ENCODE data around the gene TTC33. TPM values are rescaled to one million over a fixed set of nuclear protein-coding genes. Genes with fewer than 3 reads are reported as not detected.

The TTC33 gene
- total RNA-seq, 2 donors from 2014 or later = 10.6 to 19.8 TPM

DNA sequence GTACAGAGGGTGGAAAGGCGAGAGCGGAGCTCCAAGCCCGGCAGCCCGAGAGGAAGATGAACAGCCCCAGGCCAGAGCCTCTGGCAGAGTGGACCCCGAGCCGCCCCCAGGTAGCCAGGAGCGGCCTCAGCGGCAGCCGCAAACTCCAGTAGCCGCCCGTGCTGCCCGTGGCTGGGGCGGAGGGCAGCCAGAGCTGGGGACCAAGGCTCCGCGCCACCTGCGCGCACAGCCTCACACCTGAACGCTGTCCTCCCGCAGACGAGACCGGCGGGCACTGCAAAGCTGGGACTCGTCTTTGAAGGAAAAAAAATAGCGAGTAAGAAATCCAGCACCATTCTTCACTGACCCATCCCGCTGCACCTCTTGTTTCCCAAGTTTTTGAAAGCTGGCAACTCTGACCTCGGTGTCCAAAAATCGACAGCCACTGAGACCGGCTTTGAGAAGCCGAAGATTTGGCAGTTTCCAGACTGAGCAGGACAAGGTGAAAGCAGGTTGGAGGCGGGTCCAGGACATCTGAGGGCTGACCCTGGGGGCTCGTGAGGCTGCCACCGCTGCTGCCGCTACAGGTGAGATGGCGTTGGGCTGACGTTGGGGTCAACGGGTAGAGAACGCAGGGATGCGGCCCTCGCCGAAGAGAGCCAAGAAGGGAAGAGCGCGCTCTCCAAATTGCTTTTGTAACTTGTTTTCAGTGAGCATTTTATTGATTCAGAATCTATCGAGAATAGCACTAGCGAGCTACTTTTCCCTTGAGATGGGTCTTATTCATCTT is 75.7 kb downstream of the TTC33 start, which contains the start of gene PTGER4:
PTGER4 (plus strand) TSS at position 3 of the 769 bp plus-strand sequence. CDS start 1,079 bp downstream, outside the sequence.
- Histone ChIP-seq H3K4me3 (peak within 1 kb of the TSS; percentile 63), H3K27me3 (no peaks in the 10 kb centered on the region), H3K4me1 (no peaks in the 10 kb centered on the region), H3K9me3 (no peaks in the 10 kb centered on the region), H3K9ac (ENCODE audit: low read depth in 2 of 2, low read length in 2 of 2) (peak within 1 kb of the TSS; percentile 95 to 98), H3K27ac (peak within 1 kb of the TSS; percentile 95), H3K36me3 (no peaks in the 10 kb centered on the region)
- TF ChIP-seq, protein P1, sequence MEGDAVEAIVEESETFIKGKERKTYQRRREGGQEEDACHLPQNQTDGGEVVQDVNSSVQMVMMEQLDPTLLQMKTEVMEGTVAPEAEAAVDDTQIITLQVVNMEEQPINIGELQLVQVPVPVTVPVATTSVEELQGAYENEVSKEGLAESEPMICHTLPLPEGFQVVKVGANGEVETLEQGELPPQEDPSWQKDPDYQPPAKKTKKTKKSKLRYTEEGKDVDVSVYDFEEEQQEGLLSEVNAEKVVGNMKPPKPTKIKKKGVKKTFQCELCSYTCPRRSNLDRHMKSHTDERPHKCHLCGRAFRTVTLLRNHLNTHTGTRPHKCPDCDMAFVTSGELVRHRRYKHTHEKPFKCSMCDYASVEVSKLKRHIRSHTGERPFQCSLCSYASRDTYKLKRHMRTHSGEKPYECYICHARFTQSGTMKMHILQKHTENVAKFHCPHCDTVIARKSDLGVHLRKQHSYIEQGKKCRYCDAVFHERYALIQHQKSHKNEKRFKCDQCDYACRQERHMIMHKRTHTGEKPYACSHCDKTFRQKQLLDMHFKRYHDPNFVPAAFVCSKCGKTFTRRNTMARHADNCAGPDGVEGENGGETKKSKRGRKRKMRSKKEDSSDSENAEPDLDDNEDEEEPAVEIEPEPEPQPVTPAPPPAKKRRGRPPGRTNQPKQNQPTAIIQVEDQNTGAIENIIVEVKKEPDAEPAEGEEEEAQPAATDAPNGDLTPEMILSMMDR (IDR thresholded peaks at IDR 0.05) = no peak
- intact Hi-C loops (cut with DNase I) = loop anchor here (5.0 to 10.0 kb wide), 2 partner anchors 655 to 968 kb away; no protein-coding TSS in a partner anchor
- peak; percentile 53 for DNase-seq

DNA sequence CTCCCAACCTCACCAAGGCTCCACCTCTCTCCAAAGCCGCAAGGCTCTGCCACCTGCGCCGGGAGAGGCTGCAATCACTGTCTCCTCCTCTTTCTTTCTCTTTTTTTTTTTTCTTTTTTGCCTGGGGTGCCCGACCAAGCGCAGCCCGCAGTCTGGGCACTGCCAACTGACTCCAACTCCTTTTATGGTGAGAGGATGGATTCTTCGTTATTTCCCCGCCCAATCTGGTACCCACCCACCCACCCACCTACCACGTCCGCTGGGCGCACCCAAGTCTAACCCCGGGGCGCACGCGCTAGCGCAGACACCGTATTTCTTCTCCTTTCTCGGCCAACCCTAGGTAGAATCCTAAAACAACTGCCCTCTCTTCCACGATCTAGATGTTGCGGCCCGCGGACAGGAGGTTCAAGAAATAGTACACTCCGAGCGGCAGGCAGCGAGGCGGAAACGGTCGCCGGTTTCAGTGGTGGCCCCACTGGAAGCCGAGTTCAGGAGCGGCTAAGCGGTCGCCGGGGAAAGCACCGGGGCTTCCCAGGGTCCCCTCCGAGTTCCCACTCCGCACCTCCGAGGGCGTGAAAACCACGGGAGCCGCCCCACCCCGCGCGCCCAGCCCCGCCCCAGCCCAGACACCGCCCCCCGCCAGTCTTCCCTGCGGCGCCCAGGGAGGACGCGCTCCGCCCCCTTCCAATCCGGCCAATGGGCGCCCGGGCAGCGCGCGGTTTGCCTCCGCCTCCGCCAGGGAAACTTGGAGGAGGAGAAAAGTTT is 76.4 kb downstream of the TTC33 start:
- peak overlapping the region; percentile 63 for H3K4me3 ChIP-seq
- peak overlapping the region; percentile 95 to 98 for H3K9ac ChIP-seq (ENCODE audit: low read depth in 2 of 2, low read length in 2 of 2)
- DNase-seq = peak; percentile 98
- H3K27me3 ChIP-seq = no peaks in the 10 kb centered on the region
- TF ChIP-seq, protein P1 (IDR thresholded peaks at IDR 0.05) = no peak
- intact Hi-C loops (cut with DNase I) = no loop called here
- no peaks in the 10 kb centered on the region for H3K9me3 ChIP-seq
- H3K36me3 ChIP-seq = no peaks in the 10 kb centered on the region
- H3K4me1 ChIP-seq = no peaks in the 10 kb centered on the region
- peak overlapping the region; percentile 95 for H3K27ac ChIP-seq

DNA sequence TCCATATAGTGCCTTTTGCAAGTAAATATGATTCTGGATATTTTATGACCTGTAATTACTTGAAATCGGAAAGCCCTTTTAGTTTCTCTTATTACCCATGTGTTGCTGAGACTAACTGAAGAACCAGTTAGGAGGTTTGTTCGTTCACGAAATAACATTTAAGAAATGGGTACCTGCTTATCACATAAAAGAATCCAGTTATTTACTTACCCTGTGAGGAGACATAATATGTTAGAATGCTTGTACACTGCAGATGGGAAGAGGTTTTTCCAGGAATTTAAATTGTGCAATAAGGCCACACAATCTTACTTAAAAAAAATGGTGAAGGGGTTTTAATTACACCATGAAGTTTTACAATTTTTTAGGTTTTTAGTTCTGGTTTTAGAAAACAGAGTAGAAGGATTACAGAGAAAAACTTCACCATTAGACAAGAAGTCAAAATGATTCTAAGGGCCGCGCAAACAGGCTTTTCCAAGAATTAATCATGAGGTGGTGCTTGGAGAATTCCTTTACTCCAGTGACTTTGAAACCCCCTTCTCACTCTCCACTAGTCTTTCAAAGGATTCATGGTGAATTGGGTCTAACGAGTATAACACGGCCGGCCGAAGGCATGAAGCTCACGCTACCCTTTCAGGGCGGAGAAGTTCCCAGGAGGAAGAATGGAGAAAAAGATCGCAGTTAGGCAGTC is 77.2 kb downstream of the TTC33 start:
- Histone ChIP-seq H3K9ac (ENCODE audit: low read depth in 2 of 2, low read length in 2 of 2) (peak overlapping the region; percentile 65 to 98), H3K4me3 (peak overlapping the region; percentile 63), H3K9me3 (no peaks in the 10 kb centered on the region), H3K4me1 (no peaks in the 10 kb centered on the region), H3K36me3 (no peaks in the 10 kb centered on the region), H3K27ac (peak overlapping the region; percentile 95), H3K27me3 (no peaks in the 10 kb centered on the region)
- no peak for DNase-seq
- intact Hi-C loops (cut with DNase I) = no loop called here
- TF ChIP-seq, protein P1 (IDR thresholded peaks at IDR 0.05) = no peak

DNA sequence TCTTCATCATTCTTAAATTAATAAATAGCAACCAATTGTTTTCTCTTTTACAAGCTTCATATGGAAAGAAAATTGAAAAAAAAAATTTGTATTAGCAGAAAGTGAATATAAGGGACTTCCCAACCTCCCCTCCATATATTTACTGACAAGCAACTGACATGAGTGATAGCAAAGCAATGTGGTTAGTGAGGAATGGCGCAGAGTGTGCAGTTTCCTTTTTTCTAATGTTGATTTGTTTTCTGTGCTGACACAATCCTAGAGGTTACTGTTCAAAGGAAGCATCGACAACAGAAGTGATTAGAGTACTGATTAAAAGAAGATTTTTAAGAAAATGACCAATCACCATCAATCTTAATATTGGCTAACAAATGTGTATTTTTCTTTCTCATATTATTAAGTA is 77.7 kb downstream of the TTC33 start:
- H3K4me1 ChIP-seq = no peaks in the 10 kb centered on the region

More for the DNA sequence above, 77.7 kb downstream of the TTC33 start:
- DNase-seq = no peak
- no peaks in the 10 kb centered on the region for H3K9me3 ChIP-seq
- H3K9ac ChIP-seq (ENCODE audit: low read depth in 2 of 2, low read length in 2 of 2) = peak overlapping the region in 1 of 2 donors; percentile 98
- H3K4me3 ChIP-seq = peak overlapping the region; percentile 63
- intact Hi-C loops (cut with DNase I) = no loop called here
- TF ChIP-seq, protein P1 (IDR thresholded peaks at IDR 0.05) = no peak
- H3K36me3 ChIP-seq = no peaks in the 10 kb centered on the region
- no peaks in the 10 kb centered on the region for H3K27me3 ChIP-seq
- H3K27ac ChIP-seq = peak overlapping the region; percentile 95

Measured in colonic mucosa (tissue), 4 donors.